CD8-positive, alpha-beta memory T cell (primary cell): ENCODE data around the gene MED16. TPM values are rescaled to one million over a fixed set of nuclear protein-coding genes. Genes with fewer than 3 reads are reported as not detected.
A peak's percentile ranks its signal among the peaks of the same experiment; 100 is the strongest.

Source experiments
- CTCF ChIA-PET: fragments of 350-600 bp; sonication (Branson Sonifier 250); formaldehyde crosslinking; loops from one replicate; lab custom pipeline; 2021; ENCODE audit warnings: antibody characterized with exemption; lab: Charles Lee
- POLR2A ChIA-PET: fragments of 350-600 bp; sonication (Branson Sonifier 250); formaldehyde crosslinking; loops from one replicate; lab custom pipeline; 2021; ENCODE audit warnings: antibody characterized with exemption; lab: Charles Lee
- DNase-seq, 5 donors: peaks; one replicate each; pipeline versions ENCODE4 v3.0.0 to v3.0.0-alpha.2; 2020 to 2022; ENCODE audit warnings: mixed read lengths in 1 of 5
- H3K27ac ChIP-seq: one replicate; pipeline ENCODE4 v1.7.0; 2013; ENCODE audit warnings: low read depth, mild to moderate bottlenecking, low read length, moderate library complexity
- H3K27me3 ChIP-seq: 2 replicates; pipeline ENCODE4 v1.7.0; 2013; ENCODE audit warnings: low read length, mild to moderate bottlenecking; ENCODE audit not compliant: insufficient read depth, poor library complexity, severe bottlenecking
- H3K36me3 ChIP-seq: 2 replicates; pipeline ENCODE4 v1.7.0; 2013; ENCODE audit warnings: mild to moderate bottlenecking, low read length, moderate library complexity; ENCODE audit not compliant: insufficient read depth
- H3K4me1 ChIP-seq: 2 replicates; pipeline ENCODE4 v1.7.0; 2013; ENCODE audit warnings: mild to moderate bottlenecking, low read length, moderate library complexity; ENCODE audit not compliant: insufficient read depth
- H3K4me3 ChIP-seq: 2 replicates; pipeline ENCODE4 v1.7.0; 2013; ENCODE audit warnings: mild to moderate bottlenecking, low read length
- H3K9me3 ChIP-seq: 2 replicates; pipeline ENCODE4 v1.7.0; 2013; ENCODE audit warnings: mild to moderate bottlenecking, low read length
- H3K27ac Mint-ChIP-seq, 8 donors: one replicate each; pipeline ENCODE4 v1.8.0; 2020 to 2021; ENCODE audit warnings: mixed read lengths in 8 of 8, mild to moderate bottlenecking in 6 of 8, inconsistent platforms in 3 of 8, moderate library complexity in 3 of 8
- H3K27me3 Mint-ChIP-seq, 2 donors: one replicate each; pipeline ENCODE4 v1.8.0; 2020 to 2021; ENCODE audit warnings: mixed read lengths in 2 of 2, mild to moderate bottlenecking in 1 of 2, moderate library complexity in 1 of 2
- H3K36me3 Mint-ChIP-seq, 3 donors: one replicate each; pipeline ENCODE4 v1.8.0; 2020 to 2021; ENCODE audit warnings: mixed read lengths in 3 of 3, inconsistent platforms in 1 of 3, mild to moderate bottlenecking in 1 of 3
- H3K4me1 Mint-ChIP-seq, 3 donors: one replicate each; pipeline ENCODE4 v1.8.0; 2020 to 2021; ENCODE audit warnings: mixed read lengths in 3 of 3, inconsistent platforms in 1 of 3, mild to moderate bottlenecking in 1 of 3
- H3K4me3 Mint-ChIP-seq, 7 donors: one replicate each; pipeline ENCODE4 v1.8.0; 2020 to 2021; ENCODE audit warnings: mixed read lengths in 7 of 7, mild to moderate bottlenecking in 6 of 7, moderate library complexity in 4 of 7, inconsistent platforms in 2 of 7
- H3K9me3 Mint-ChIP-seq, 5 donors: one replicate each; pipeline ENCODE4 v1.8.0; 2020 to 2022; ENCODE audit warnings: mixed read lengths in 5 of 5, mild to moderate bottlenecking in 3 of 5, moderate library complexity in 2 of 5, inconsistent platforms in 1 of 5
- polyA plus RNA-seq: library from polyadenylated mRNA; unstranded; fragments of 300-500 nt; fragmentation: Illumina TruSeq; gene quantifications from one replicate; pipeline ENCODE4 v1.2.3, GENCODE V29; 2021
- total RNA-seq, 2 experiments: library from RNA; stranded (reverse); gene quantifications; one replicate each; pipeline ENCODE4 v1.2.3, GENCODE V29; 2021

MED16 gene
- total and polyA plus RNA-seq, 3 experiments from 2014 or later = 57.4 to 109 (median 59.4) TPM

GRCh38 chr19:831407-832369, 61.3 kb downstream of the MED16 start:
- Histone ChIP-seq H3K9me3 (no peaks in the 10 kb centered on the region), H3K4me3 (no peak overlapping the region), H3K4me1 (no peaks in the 10 kb centered on the region), H3K27me3 (no peaks in the 10 kb centered on the region), H3K27ac (no peak overlapping the region), H3K36me3 (no peaks in the 10 kb centered on the region)
- Mint-ChIP-seq H3K4me3 (no peak overlapping the region), H3K27me3 (peaks cover 6 to 8% of the 10 kb centered on the region in 2 donors), H3K9me3 (no peaks in the 10 kb centered on the region), H3K4me1 (peaks cover 0 to 3% (median 3%) of the 10 kb centered on the region in 3 donors), H3K36me3 (no peaks in the 10 kb centered on the region), H3K27ac (no peak overlapping the region)
- CTCF ChIA-PET = no interaction called here
- POLR2A ChIA-PET = no interaction called here
- DNase-seq = no peak

GRCh38 chr19:829129-829758, 63.7 kb downstream of the MED16 start:
- peaks cover 0 to 3% of the 10 kb centered on the region in 2 donors for H3K27me3 Mint-ChIP-seq
- H3K4me3 Mint-ChIP-seq = no peak overlapping the region
- no peaks in the 10 kb centered on the region for H3K9me3 ChIP-seq
- H3K27me3 ChIP-seq = no peaks in the 10 kb centered on the region
- no peaks in the 10 kb centered on the region for H3K4me1 Mint-ChIP-seq
- ChIA-PET CTCF (no interaction called here), POLR2A (no interaction called here)
- H3K9me3 Mint-ChIP-seq = no peaks in the 10 kb centered on the region
- no peak overlapping the region for H3K27ac ChIP-seq
- H3K36me3 Mint-ChIP-seq = no peaks in the 10 kb centered on the region
- no peaks in the 10 kb centered on the region for H3K4me1 ChIP-seq
- no peaks in the 10 kb centered on the region for H3K36me3 ChIP-seq
- H3K27ac Mint-ChIP-seq = no peak overlapping the region
- H3K4me3 ChIP-seq = no peak overlapping the region
- no peak for DNase-seq

GRCh38 chr19:827710-828321, 65.2 kb downstream of the MED16 start, which contains the start of gene AZU1:
Gene AZU1, plus strand, starts transcription at chr19:827837. Its CDS starts 10 bp downstream, at chr19:827847.
- peaks cover 6% of the 10 kb centered on the region for H3K27me3 ChIP-seq
- H3K4me3 Mint-ChIP-seq = no peak within 1 kb of the TSS
- peaks cover 0 to under 1% (median 0%) of the 10 kb centered on the region in 3 donors for H3K4me1 Mint-ChIP-seq
- H3K9me3 ChIP-seq = no peaks in the 10 kb centered on the region
- no peak within 1 kb of the TSS for H3K4me3 ChIP-seq
- peaks cover 7 to 12% of the 10 kb centered on the region in 2 donors for H3K27me3 Mint-ChIP-seq
- no peaks in the 10 kb centered on the region for H3K9me3 Mint-ChIP-seq
- no peak within 1 kb of the TSS for H3K27ac ChIP-seq
- DNase-seq = no peak
- ChIA-PET POLR2A (no interaction called here), CTCF (no interaction called here)
- H3K27ac Mint-ChIP-seq = peak within 1 kb of the TSS in 1 of 8 donors; percentile 38
- no peaks in the 10 kb centered on the region for H3K36me3 Mint-ChIP-seq
- H3K4me1 ChIP-seq = no peaks in the 10 kb centered on the region
- H3K36me3 ChIP-seq = no peaks in the 10 kb centered on the region

GRCh38 chr19:827314-827709, 65.7 kb downstream of the MED16 start:
- ChIA-PET CTCF (no interaction called here), POLR2A (no interaction called here)
- Mint-ChIP-seq H3K4me3 (no peak overlapping the region), H3K9me3 (no peaks in the 10 kb centered on the region), H3K27ac (no peak overlapping the region), H3K4me1 (peaks cover 0 to 3% (median 0%) of the 10 kb centered on the region in 3 donors), H3K36me3 (no peaks in the 10 kb centered on the region), H3K27me3 (peaks cover 10 to 15% of the 10 kb centered on the region in 2 donors)
- H3K27ac ChIP-seq = no peak overlapping the region
- H3K9me3 ChIP-seq = no peaks in the 10 kb centered on the region
- H3K4me1 ChIP-seq = no peaks in the 10 kb centered on the region
- DNase-seq = no peak
- no peak overlapping the region for H3K4me3 ChIP-seq
- H3K27me3 ChIP-seq = peaks cover 6% of the 10 kb centered on the region
- no peaks in the 10 kb centered on the region for H3K36me3 ChIP-seq

- Histone ChIP-seq H3K9me3 (no peaks in the 10 kb centered on the region), H3K4me3 (no peak overlapping the region), H3K36me3 (no peaks in the 10 kb centered on the region), H3K4me1 (no peaks in the 10 kb centered on the region), H3K27me3 (peaks cover 6% of the 10 kb centered on the region), H3K27ac (no peak overlapping the region)
- H3K27me3 Mint-ChIP-seq = peaks cover 10 to 15% of the 10 kb centered on the region in 2 donors
- no peaks in the 10 kb centered on the region for H3K9me3 Mint-ChIP-seq
- DNase-seq = no peak
- CTCF ChIA-PET = no interaction called here
- no peak overlapping the region for H3K4me3 Mint-ChIP-seq
- no peak overlapping the region for H3K27ac Mint-ChIP-seq
- H3K4me1 Mint-ChIP-seq = peaks cover 0 to 3% (median 0%) of the 10 kb centered on the region in 3 donors
- H3K36me3 Mint-ChIP-seq = no peaks in the 10 kb centered on the region
- POLR2A ChIA-PET = no interaction called here
These were observed 66.9 kb downstream of the MED16 start for GRCh38 chr19:825897-826644.

GRCh38 chr19:824885-825284, 68.1 kb downstream of the MED16 start:
- Mint-ChIP-seq H3K4me3 (no peak overlapping the region), H3K4me1 (peaks cover 0 to 3% (median 0%) of the 10 kb centered on the region in 3 donors), H3K36me3 (no peaks in the 10 kb centered on the region), H3K27me3 (peaks cover 10 to 16% of the 10 kb centered on the region in 2 donors), H3K9me3 (no peaks in the 10 kb centered on the region), H3K27ac (no peak overlapping the region)
- ChIA-PET CTCF (no interaction called here), POLR2A (no interaction called here)
- H3K9me3 ChIP-seq = no peaks in the 10 kb centered on the region
- no peaks in the 10 kb centered on the region for H3K4me1 ChIP-seq
- DNase-seq = no peak
- no peak overlapping the region for H3K27ac ChIP-seq
- H3K36me3 ChIP-seq = no peaks in the 10 kb centered on the region
- no peak overlapping the region for H3K4me3 ChIP-seq
- peaks cover 6% of the 10 kb centered on the region for H3K27me3 ChIP-seq

GRCh38 chr19:823565-824121, 69.3 kb downstream of the MED16 start:
- H3K27ac Mint-ChIP-seq = no peak overlapping the region
- Histone ChIP-seq H3K4me3 (no peak overlapping the region), H3K27me3 (peaks cover 6% of the 10 kb centered on the region), H3K4me1 (no peaks in the 10 kb centered on the region), H3K9me3 (no peaks in the 10 kb centered on the region), H3K27ac (peak overlapping the region; percentile 67), H3K36me3 (no peaks in the 10 kb centered on the region)
- H3K4me3 Mint-ChIP-seq = peak overlapping the region in 1 of 7 donors; percentile 27
- CTCF ChIA-PET = no interaction called here
- H3K9me3 Mint-ChIP-seq = no peaks in the 10 kb centered on the region
- H3K4me1 Mint-ChIP-seq = peaks cover 0 to 3% (median 0%) of the 10 kb centered on the region in 3 donors
- no peaks in the 10 kb centered on the region for H3K36me3 Mint-ChIP-seq
- POLR2A ChIA-PET = no interaction called here
- DNase-seq = no peak
- peaks cover 10 to 15% of the 10 kb centered on the region in 2 donors for H3K27me3 Mint-ChIP-seq
